Ovary (tissue), 3 donors: ENCODE data around the gene UFD1.

Source experiments
- CTCF ChIP-seq, 3 donors: fragments of 450-650 bp in 2 of 3; fragments of 200-600 bp in 1 of 3; IDR thresholded peaks; one replicate each; pipeline versions ENCODE4 v1.5.1 to v1.8.0; 2016 to 2022; ENCODE audit warnings: antibody characterized with exemption in 3 of 3, mild to moderate bottlenecking in 1 of 3
- EP300 ChIP-seq: sonication (generic); formaldehyde crosslinking; IDR thresholded peaks from one replicate; pipeline ENCODE4 v1.6.1; 2017; ENCODE audit warnings: antibody characterized with exemption
- POLR2A ChIP-seq: fragments of 450-650 bp; IDR thresholded peaks from one replicate; pipeline ENCODE4 v1.6.1; 2017; ENCODE audit warnings: antibody characterized with exemption, mild to moderate bottlenecking, moderate library complexity
- donor health status: DM: no; HTN: no; CAD: no.

DNA sequence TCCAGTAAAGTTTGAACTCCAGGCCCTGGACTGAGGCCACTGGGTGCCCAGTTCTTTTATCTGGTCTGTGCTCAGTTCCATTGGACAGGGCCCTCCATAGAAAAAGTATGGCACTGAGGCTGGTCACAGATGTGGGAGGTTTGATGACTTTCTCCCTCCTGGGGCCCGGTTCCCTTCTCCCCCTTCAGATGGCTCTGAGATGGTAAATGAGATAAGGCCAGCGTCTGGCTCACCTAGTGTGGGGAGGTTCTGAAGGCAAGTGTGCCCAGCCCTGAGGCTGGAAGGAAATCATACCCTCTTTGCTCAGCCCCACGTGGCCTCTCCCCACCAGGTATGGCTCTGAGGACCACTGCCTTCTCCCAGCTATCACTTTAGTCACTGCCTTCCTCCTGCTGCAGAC is 46.7 kb upstream of the UFD1 start:
- TF ChIP-seq POLR2A (no peak), CTCF (IDR thresholded peaks at IDR 0.05) (no peak), EP300 (no peak)
